CD4-positive, alpha-beta T cell treated with Interferon alpha-2 for 1 hour (primary cell): ENCODE results near the gene PER2.

Source experiments
- DNase-seq, 2 donors: peaks; one replicate each; pipeline ENCODE4 v3.0.0-alpha.2; 2020 to 2022

PER2 gene

GRCh38 chr2:238305965-238306671, 17.7 kb upstream of the PER2 start:
- no peak for DNase-seq

GRCh38 chr2:238305092-238305862, 16.9 kb upstream of the PER2 start:
- no peak for DNase-seq

- DNase-seq = no peak
These were observed 15.7 kb upstream of the PER2 start for GRCh38 chr2:238304116-238304515.

- no peak for DNase-seq
These were observed 14.3 kb upstream of the PER2 start for GRCh38 chr2:238302751-238303150.

GRCh38 chr2:238302087-238302486, 13.7 kb upstream of the PER2 start:
- DNase-seq = no peak

- DNase-seq = no peak
These were observed 11.4 kb upstream of the PER2 start for GRCh38 chr2:238299803-238300202.

- no peak for DNase-seq
These were observed 8.4 kb upstream of the PER2 start for GRCh38 chr2:238296638-238297457.

- DNase-seq = no peak
These were observed 7.0 kb upstream of the PER2 start for GRCh38 chr2:238295144-238296112.

GRCh38 chr2:238294393-238295143, 6.2 kb upstream of the PER2 start:
- no peak for DNase-seq

GRCh38 chr2:238294046-238294392, 5.6 kb upstream of the PER2 start:
- no peak for DNase-seq

- DNase-seq = no peak
These were observed 3.3 kb upstream of the PER2 start for GRCh38 chr2:238291550-238292281.

- DNase-seq = no peak
These were observed 2.5 kb upstream of the PER2 start for GRCh38 chr2:238290715-238291549.

GRCh38 chr2:238290091-238290509, 1.7 kb upstream of the PER2 start:
- DNase-seq = peak; percentile 39 to 60

- no peak for DNase-seq
These were observed 1.2 kb upstream of the PER2 start for GRCh38 chr2:238289574-238289973.

- DNase-seq = peak; percentile 99
These were observed 502 bp upstream of the PER2 start for GRCh38 chr2:238288650-238289573.

GRCh38 chr2:238286987-238287736, 1.2 kb downstream of the PER2 start:
- DNase-seq = no peak

- DNase-seq = no peak
These were observed 1.9 kb downstream of the PER2 start for GRCh38 chr2:238286551-238286950.

- no peak for DNase-seq
These were observed 2.3 kb downstream of the PER2 start for GRCh38 chr2:238286095-238286494.
